H1 (cell line): ENCODE measurements around the gene PANK3. TPM values are rescaled to one million over a fixed set of nuclear protein-coding genes. Genes with fewer than 3 reads are reported as not detected.

Source experiments
- CTCF ChIA-PET: fragments of 300-600 bp; sonication (Branson Sonifier 250); formaldehyde crosslinking; loops from one replicate; lab custom pipeline; 2021; ENCODE audit not compliant: partially characterized antibody; lab: Charles Lee
- POLR2A ChIA-PET: fragments of 300-600 bp; sonication (Branson Sonifier 250); formaldehyde crosslinking; loops from one replicate; lab custom pipeline; 2021; ENCODE audit warnings: inconsistent platforms; ENCODE audit not compliant: partially characterized antibody; lab: Charles Lee
- DNase-seq, 2 experiments: peaks; one replicate each; pipeline versions ENCODE4 v3.0.0 to v3.0.0-alpha.2; 2010 to 2022; ENCODE audit warnings: low spot score in 2 of 2, low read depth in 1 of 2, mixed read lengths in 1 of 2
- FAIRE-seq: peaks from 2 replicates; lab custom pipeline; 2011; peaks lifted over from hg19 to GRCh38; lab: Jason Lieb, UNC
- H2AFZ ChIP-seq: 2 replicates; pipeline ENCODE4 v1.8.1; 2012; ENCODE audit warnings: low read length, inconsistent platforms
- H2AK5ac ChIP-seq: 2 replicates; pipeline ENCODE4 v1.6.1; 2013; ENCODE audit warnings: low read depth, low read length
- H2BK120ac ChIP-seq: replicated peaks from 2 replicates; pipeline ENCODE3; 2013; ENCODE audit warnings: low read depth, low read length, inconsistent platforms
- H2BK12ac ChIP-seq: 2 replicates; pipeline ENCODE4 v1.6.1; 2013; ENCODE audit warnings: low read depth, low read length
- H2BK15ac ChIP-seq: 2 replicates; pipeline ENCODE4 v1.6.1; 2013; ENCODE audit warnings: low read length
- H2BK20ac ChIP-seq: 2 replicates; pipeline ENCODE4 v1.6.1; 2013; ENCODE audit warnings: low read length
- H2BK5ac ChIP-seq: 2 replicates; pipeline ENCODE4 v1.6.1; 2013; ENCODE audit warnings: low read depth, low read length
- H3K14ac ChIP-seq: 2 replicates; pipeline ENCODE4 v1.6.1; 2013; ENCODE audit warnings: inconsistent platforms; ENCODE audit not compliant: insufficient read length
- H3K18ac ChIP-seq: 2 replicates; pipeline ENCODE4 v1.6.1; 2013; ENCODE audit warnings: low read length; ENCODE audit errors: extremely low read depth
- H3K23ac ChIP-seq: 2 replicates; pipeline ENCODE4 v1.6.1; 2013; ENCODE audit warnings: inconsistent platforms; ENCODE audit not compliant: insufficient read length
- H3K23me2 ChIP-seq: 2 replicates; pipeline ENCODE4 v1.6.1; 2013; ENCODE audit warnings: low read depth, low read length
- H3K27ac ChIP-seq: 2 replicates; pipeline ENCODE4 v1.6.1; 2011; ENCODE audit warnings: low read depth, low read length, inconsistent platforms
- H3K27me3 ChIP-seq, 4 experiments: replicated peaks in 1 of 4; 1 replicate in 1 of 4; 2 replicates in 3 of 4; pipeline versions ENCODE4 v1.6.1 to v1.8.1; 2011 to 2013; ENCODE audit warnings: low read length in 3 of 4, mild to moderate bottlenecking in 3 of 4, inconsistent platforms in 2 of 4, mixed read lengths in 2 of 4, moderate library complexity in 1 of 4; ENCODE audit not compliant: control insufficient read depth in 3 of 4, insufficient read depth in 3 of 4; ENCODE audit errors: extremely low read depth in 1 of 4
- H3K36me3 ChIP-seq, 4 experiments: 2 replicates each; pipeline versions ENCODE4 v1.6.1 to v1.8.1; 2011 to 2013; ENCODE audit warnings: mild to moderate bottlenecking in 4 of 4, low read length in 3 of 4, moderate library complexity in 2 of 4, control low read depth in 1 of 4, inconsistent platforms in 1 of 4; ENCODE audit not compliant: insufficient read depth in 4 of 4, control insufficient read depth in 2 of 4
- H3K4ac ChIP-seq: replicated peaks from 2 replicates; pipeline ENCODE3; 2013; ENCODE audit warnings: low read length, low read depth, mixed read lengths, inconsistent platforms; ENCODE audit not compliant: insufficient read length
- H3K4me1 ChIP-seq, 4 experiments: replicated peaks in 1 of 4; 1 replicate in 1 of 4; 2 replicates in 3 of 4; pipeline versions ENCODE4 v1.6.1 to v1.8.1; 2011 to 2013; ENCODE audit warnings: low read length in 3 of 4, inconsistent platforms in 2 of 4, mixed read lengths in 1 of 4; ENCODE audit not compliant: insufficient read depth in 4 of 4, control insufficient read depth in 3 of 4
- H3K4me2 ChIP-seq, 2 experiments: 2 replicates each; pipeline versions ENCODE4 v1.6.1 to v1.8.1; 2011 to 2013; ENCODE audit warnings: low read depth in 2 of 2, low read length in 2 of 2, control low read depth in 1 of 2, inconsistent platforms in 1 of 2, mild to moderate bottlenecking in 1 of 2; ENCODE audit not compliant: insufficient read depth in 1 of 2
- H3K4me3 ChIP-seq, 4 experiments: fragments of 200-600, 300-600 bp in 1 of 4; sonication (generic), shearing (Covaris generic), sonication (Bioruptor Twin) in 1 of 4; 2 replicates each; pipeline versions ENCODE4 v1.5.1 to v1.8.1; 2011 to 2016; ENCODE audit warnings: low read length in 4 of 4, low read depth in 3 of 4, control low read depth in 2 of 4, inconsistent platforms in 2 of 4, mild to moderate bottlenecking in 2 of 4, mixed read lengths in 1 of 4, moderate library complexity in 1 of 4; ENCODE audit not compliant: insufficient read depth in 2 of 4; ENCODE audit errors: extremely low read depth in 1 of 4
- H3K56ac ChIP-seq: replicated peaks from 2 replicates; pipeline ENCODE3; 2013; ENCODE audit warnings: low read depth, mild to moderate bottlenecking, mixed read lengths, low read length, inconsistent platforms; ENCODE audit not compliant: insufficient read length
- H3K79me1 ChIP-seq: 2 replicates; pipeline ENCODE4 v1.6.1; 2013; ENCODE audit warnings: low read depth, low read length, control low read depth
- H3K79me2 ChIP-seq, 2 experiments: 2 replicates each; pipeline versions ENCODE4 v1.6.1 to v1.8.1; 2012 to 2013; ENCODE audit warnings: low read length in 2 of 2, mild to moderate bottlenecking in 2 of 2, inconsistent platforms in 1 of 2; ENCODE audit not compliant: insufficient read depth in 2 of 2, control insufficient read depth in 1 of 2
- H3K9ac ChIP-seq, 4 experiments: replicated peaks in 1 of 4; 1 replicate in 1 of 4; 2 replicates in 3 of 4; pipeline versions ENCODE4 v1.6.1 to v1.8.1; 2011 to 2013; ENCODE audit warnings: low read depth in 3 of 4, low read length in 3 of 4, control low read depth in 2 of 4, mild to moderate bottlenecking in 2 of 4, moderate library complexity in 2 of 4, inconsistent platforms in 1 of 4; ENCODE audit errors: extremely low read depth in 1 of 4
- H3K9me3 ChIP-seq, 2 experiments: 2 replicates each; pipeline versions ENCODE4 v1.6.1 to v1.8.1; 2012 to 2013; ENCODE audit warnings: mild to moderate bottlenecking in 2 of 2, moderate library complexity in 2 of 2, control low read depth in 1 of 2, inconsistent platforms in 1 of 2, low read depth in 1 of 2, low read length in 1 of 2, mixed read lengths in 1 of 2; ENCODE audit not compliant: insufficient read depth in 2 of 2
- H4K20me1 ChIP-seq, 2 experiments: replicated peaks in 1 of 2; 2 replicates each; pipeline versions ENCODE3 to v1.8.1; 2011 to 2013; ENCODE audit warnings: inconsistent platforms in 2 of 2, low read length in 2 of 2, mild to moderate bottlenecking in 1 of 2; ENCODE audit not compliant: insufficient read depth in 2 of 2, control insufficient read depth in 1 of 2
- H4K5ac ChIP-seq: 2 replicates; pipeline ENCODE4 v1.6.1; 2013; ENCODE audit warnings: low read length, low read depth, mixed read lengths, inconsistent platforms; ENCODE audit not compliant: insufficient read length
- H4K8ac ChIP-seq: 2 replicates; pipeline ENCODE4 v1.8.0; 2013; ENCODE audit warnings: mild to moderate bottlenecking, moderate library complexity, low read length, inconsistent platforms; ENCODE audit not compliant: insufficient read depth; ENCODE audit errors: extremely low read depth
- H4K91ac ChIP-seq: replicated peaks from 2 replicates; pipeline ENCODE3; 2013; ENCODE audit warnings: low read length, mixed read lengths, inconsistent platforms; ENCODE audit not compliant: insufficient read length
- ASH2L ChIP-seq: fragments of 200-600, 300-600 bp; sonication (generic); IDR thresholded peaks from one replicate; pipeline ENCODE4 v1.7.1; 2017; ENCODE audit warnings: low read length
- CEBPB ChIP-seq: IDR thresholded peaks from 2 replicates; pipeline ENCODE4 v1.6.1; 2012; ENCODE audit warnings: low read depth, low read length
- EP300 ChIP-seq, 2 experiments: IDR thresholded peaks; 1 replicate in 1 of 2; 2 replicates in 1 of 2; pipeline ENCODE4 v1.6.1; 2011 to 2012; ENCODE audit warnings: low read depth in 2 of 2, low read length in 2 of 2, mild to moderate bottlenecking in 2 of 2, borderline replicate concordance in 1 of 2, inconsistent platforms in 1 of 2, moderate library complexity in 1 of 2
- FOSL1 ChIP-seq: IDR thresholded peaks from 2 replicates; pipeline ENCODE4 v1.6.1; 2011; ENCODE audit warnings: mild to moderate bottlenecking, low read depth, low read length, moderate library complexity; ENCODE audit not compliant: insufficient read depth
- NRF1 ChIP-seq: IDR thresholded peaks from 2 replicates; pipeline ENCODE4 v1.6.1; 2011; ENCODE audit warnings: mild to moderate bottlenecking, low read depth, low read length, improper control_type of control experiment
- POLR2A ChIP-seq, 2 experiments: IDR thresholded peaks; 1 replicate in 1 of 2; 2 replicates in 1 of 2; pipeline ENCODE4 v1.6.1; 2011; ENCODE audit warnings: low read depth in 2 of 2, low read length in 2 of 2, mild to moderate bottlenecking in 2 of 2; ENCODE audit errors: control extremely low read depth in 1 of 2
- SAP30 ChIP-seq: fragments of 300-600 bp; sonication (generic); IDR thresholded peaks from 2 replicates; pipeline ENCODE4 v1.7.1; 2012; ENCODE audit warnings: low read length, moderate library complexity, mild to moderate bottlenecking, inconsistent platforms; ENCODE audit not compliant: insufficient read depth, insufficient replicate concordance
- SIRT6 ChIP-seq: IDR thresholded peaks from one replicate; pipeline ENCODE4 v1.7.1; 2012; ENCODE audit warnings: low read length, inconsistent platforms
- SIX5 ChIP-seq: IDR thresholded peaks from 2 replicates; pipeline ENCODE4 v1.6.1; 2011; ENCODE audit warnings: mild to moderate bottlenecking, low read depth, low read length
- SP1 ChIP-seq: IDR thresholded peaks from 2 replicates; pipeline ENCODE4 v1.6.1; 2011; ENCODE audit warnings: low read depth, low read length
- SP4 ChIP-seq: IDR thresholded peaks from 2 replicates; pipeline ENCODE4 v1.6.1; 2012; ENCODE audit warnings: low read length, inconsistent platforms
- SUZ12 ChIP-seq: fragments of 200-600 bp; sonication (generic); IDR thresholded peaks from 2 replicates; pipeline ENCODE4 v1.6.1; 2012; ENCODE audit warnings: mild to moderate bottlenecking, inconsistent platforms, low read length, moderate library complexity, mixed read lengths
- WGBS, 2 experiments: shearing (Covaris generic) in 1 of 2; methylation state at CpG; one replicate each; pipeline versions ENCODE4 v1.1.6 to v1.1.7; 2013 to 2015; ENCODE audit warnings: low lambda C conversion rate in 2 of 2, mixed read lengths in 2 of 2, inconsistent platforms in 1 of 2, low coverage in 1 of 2, missing lambda C conversion rate in 1 of 2; ENCODE audit not compliant: insufficient replicate concordance in 2 of 2, insufficient coverage in 1 of 2, insufficient read length in 1 of 2; ENCODE audit errors: extremely low coverage in 1 of 2, missing lambda C conversion rate in 1 of 2; 5-methylcytosine and 5-hydroxymethylcytosine counted together
- polyA plus RNA-seq, 7 experiments: library from polyadenylated mRNA; depleted of rRNA in 3 of 7; stranded (reverse) in 5 of 7; unstranded in 2 of 7; fragments of >200 nt in 5 of 7; fragments of 200-250 nt in 2 of 7; gene quantifications; 1 replicate in 5 of 7; 2 replicates in 1 of 7; 4 replicates in 1 of 7; pipeline versions ENCODE4 v1.2.1 to v1.2.3, GENCODE V29; 2011 to 2013; ENCODE audit warnings: missing spikeins in 2 of 7, mixed read lengths in 2 of 7
- total RNA-seq: library from RNA; stranded (reverse); fragmentation: NEBNext Ultra II Directional; extraction: Animal tissue kit (Norgen Biotek cat#: 25700); gene quantifications from 2 replicates; pipeline ENCODE4 v1.2.1, GENCODE V29; 2021
- TF ChIP-seq, protein P1 (sequence below): IDR thresholded peaks from 2 replicates; pipeline ENCODE4 v1.6.1; 2011; ENCODE audit warnings: low read depth, mild to moderate bottlenecking, low read length; ENCODE audit not compliant: insufficient read depth

PANK3 gene
- total and polyA plus RNA-seq, 2 of the 8 experiments (the other 6 are each of a cell fraction or from before 2014, with no cell fraction given) = 8.6 to 101 TPM

- Histone ChIP-seq H3K23ac (no peak overlapping the region), H3K18ac (no peak overlapping the region), H3K27ac (no peak overlapping the region), H3K36me3 (no peaks in the 10 kb centered on the region), H3K4me2 (no peak overlapping the region), H3K79me1 (no peaks in the 10 kb centered on the region), H3K4ac (no peak overlapping the region), H2BK20ac (no peak overlapping the region), H2AFZ (no peak overlapping the region), H4K8ac (no peak overlapping the region), H3K56ac (no peak overlapping the region), H3K23me2 (peaks cover 3% of the 10 kb centered on the region; the same call in 1 of the 2 replicates), H4K91ac (no peak overlapping the region), H4K5ac (no peak overlapping the region), H3K9ac (no peak overlapping the region), H2BK5ac (no peak overlapping the region), H2BK120ac (no peak overlapping the region), H2AK5ac (no peak overlapping the region), H4K20me1 (no peaks in the 10 kb centered on the region), H3K79me2 (peaks cover 0 to 2% of the 10 kb centered on the region in 2 experiments; a peak in 1 of 4 replicates), H2BK12ac (no peak overlapping the region), H2BK15ac (no peak overlapping the region), H3K4me3 (no peak overlapping the region), H3K9me3 (no peaks in the 10 kb centered on the region), H3K14ac (no peak overlapping the region), H3K4me1 (peaks cover 0 to 6% (median 4%) of the 10 kb centered on the region in 4 experiments; a peak in 3 of 7 replicates), H3K27me3 (no peaks in the 10 kb centered on the region)
- CTCF ChIA-PET = interaction anchor here (0.8 kb wide), 1 partner anchor 298 kb away, joined by 3 read pairs; no protein-coding TSS in a partner anchor
- POLR2A ChIA-PET = no interaction called here
- FAIRE-seq = no peak
- no peak for TF ChIP-seq SAP30
- TF ChIP-seq POLR2A (IDR thresholded peaks at IDR 0.05; ENCODE audit: control extremely low read depth in 1 of 2, low read depth in 2 of 2, low read length in 2 of 2) = no peak
- TF ChIP-seq SUZ12 = no peak
- no peak for TF ChIP-seq SIX5
- TF ChIP-seq SP1 = no peak
- TF ChIP-seq EP300 (IDR thresholded peaks at IDR 0.05; ENCODE audit: borderline replicate concordance in 1 of 2, low read depth in 2 of 2, low read length in 2 of 2) = no peak
- TF ChIP-seq CEBPB = no peak
- no peak for TF ChIP-seq SIRT6
- TF ChIP-seq ASH2L = no peak
- TF ChIP-seq, protein P1, sequence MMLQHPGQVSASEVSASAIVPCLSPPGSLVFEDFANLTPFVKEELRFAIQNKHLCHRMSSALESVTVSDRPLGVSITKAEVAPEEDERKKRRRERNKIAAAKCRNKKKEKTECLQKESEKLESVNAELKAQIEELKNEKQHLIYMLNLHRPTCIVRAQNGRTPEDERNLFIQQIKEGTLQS = no peak
- TF ChIP-seq NRF1 = no peak
- no peak for TF ChIP-seq SP4
- no peak for TF ChIP-seq FOSL1
- DNase-seq = no peak
- WGBS, 2 experiments = 87% methylated on average over 2 of the region's 2 CpGs; no CpG with 5 or more reads in 1 of the 2 experiments
Measured at GRCh38 chr5:168583742-168584482, 4.7 kb upstream of the PANK3 start.
